ENCODE measurements around the gene IBA57.
"Not testable (repeated sequence)": the region's sequence is repeated elsewhere in the genome, so short reads cannot be mapped to it uniquely, and the experiment has no call there.

IBA57 gene

DNA sequence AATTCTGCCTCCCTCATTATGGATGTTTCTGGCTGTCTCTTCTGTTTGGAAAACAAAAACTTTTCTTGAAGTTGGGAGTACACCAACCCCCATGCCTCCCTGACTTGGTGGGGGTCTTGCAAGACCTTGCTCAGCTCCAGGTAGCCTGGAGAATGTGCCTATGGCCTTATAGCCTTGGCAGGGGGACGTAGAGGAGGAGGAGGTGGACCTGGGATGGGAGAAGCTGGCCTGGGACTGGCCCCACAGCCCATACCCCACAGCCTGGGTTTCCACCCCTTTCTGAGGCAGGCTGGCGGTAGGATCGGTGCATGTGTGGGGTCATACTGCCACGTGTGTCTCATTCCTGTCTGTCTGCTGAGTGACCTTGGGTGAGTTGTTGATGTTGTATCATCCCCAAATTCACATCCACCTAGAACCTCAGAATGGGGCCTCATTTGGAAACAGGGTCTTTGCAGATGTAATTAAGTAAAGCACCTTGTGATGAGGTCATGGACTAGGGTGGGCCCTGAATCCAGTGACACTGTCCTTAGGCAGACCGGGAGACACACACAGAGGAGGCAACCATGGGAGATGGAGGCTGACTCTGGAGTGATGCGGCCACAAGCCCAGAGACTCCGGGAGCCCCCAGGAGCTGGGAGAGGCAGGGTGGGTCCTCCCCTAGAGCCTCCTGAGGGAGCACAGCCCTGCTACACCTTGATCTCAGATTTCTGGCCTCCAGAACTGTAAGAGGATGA, 60.7 kb downstream of the IBA57 start:
- DNase-seq (ENCODE audit: low read depth, low spot score) = no peak

GRCh38 chr1:228226956-228227791, 61.6 kb downstream of the IBA57 start:
- DNase-seq (ENCODE audit: low read depth, low spot score) = no peak

GRCh38 chr1:228228147-228228546, 62.5 kb downstream of the IBA57 start:
- not testable (repeated sequence) for DNase-seq (ENCODE audit: low read depth, low spot score)

- no peak for DNase-seq (ENCODE audit: low read depth, low spot score)
Measured at GRCh38 chr1:228228601-228229074, 63.0 kb downstream of the IBA57 start.

- DNase-seq (ENCODE audit: low read depth, low spot score) = no peak
Measured at GRCh38 chr1:228231189-228231588, 65.6 kb downstream of the IBA57 start.
